EH (cell line): ENCODE data around the gene TTC28.
"Not testable (repeated sequence)": the region's sequence is repeated elsewhere in the genome, so short reads cannot be mapped to it uniquely, and the experiment has no call there.

ENCODE experiments used
- DNase-seq: peaks from one replicate; pipeline ENCODE4 v3.0.0-alpha.2; 2015; ENCODE audit warnings: low read depth

The TTC28 gene

DNA sequence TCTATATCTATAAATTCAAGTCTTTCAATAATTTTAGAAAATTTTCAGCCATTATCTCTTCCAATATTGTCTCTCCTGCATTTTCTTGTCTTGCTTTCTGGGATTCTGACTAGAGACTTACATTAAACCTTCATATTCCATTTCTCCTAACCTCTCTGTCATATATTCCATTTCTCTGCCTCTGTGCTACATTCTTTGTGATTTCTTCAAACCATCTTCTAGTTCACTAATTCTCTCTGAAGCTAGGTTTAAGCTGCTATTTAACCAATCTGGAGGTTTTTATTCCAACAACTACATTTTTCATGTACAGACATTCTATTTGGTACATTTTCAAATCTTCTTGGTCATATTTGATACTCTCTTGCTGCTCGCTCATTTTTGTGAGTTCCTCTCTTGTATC, 122.5 kb downstream of the TTC28 start:
- DNase-seq, result no peak

- not testable (repeated sequence) for DNase-seq
Measured at GRCh38 chr22:28553108-28553866, 126.4 kb downstream of the TTC28 start.

- peak; percentile 1 for DNase-seq
Measured at GRCh38 chr22:28548406-28548805, 131.2 kb downstream of the TTC28 start.

- DNase-seq, result peak; percentile 93
Measured at GRCh38 chr22:28547132-28547842, 132.4 kb downstream of the TTC28 start.

DNA sequence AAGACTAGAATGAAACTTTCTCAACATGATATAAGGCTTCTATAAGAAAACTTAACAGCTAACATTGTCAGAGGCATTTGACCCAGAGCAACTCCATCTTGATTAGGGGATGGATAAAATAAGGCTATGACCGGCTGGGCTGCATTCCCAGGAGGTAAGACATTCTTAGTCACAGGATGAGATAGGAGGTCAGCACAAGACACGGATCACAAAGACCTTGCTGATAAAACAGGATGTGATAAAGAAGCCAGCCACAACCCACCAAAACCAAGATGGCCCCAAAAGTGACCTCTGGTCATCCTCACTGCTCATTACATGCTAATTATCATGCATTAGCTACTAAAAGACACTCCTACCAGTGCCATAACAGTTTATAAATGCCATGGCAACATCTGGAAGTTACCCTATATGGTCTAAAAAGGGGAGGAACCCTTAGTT, 135.2 kb downstream of the TTC28 start:
- DNase-seq, result peak; percentile 35

DNA sequence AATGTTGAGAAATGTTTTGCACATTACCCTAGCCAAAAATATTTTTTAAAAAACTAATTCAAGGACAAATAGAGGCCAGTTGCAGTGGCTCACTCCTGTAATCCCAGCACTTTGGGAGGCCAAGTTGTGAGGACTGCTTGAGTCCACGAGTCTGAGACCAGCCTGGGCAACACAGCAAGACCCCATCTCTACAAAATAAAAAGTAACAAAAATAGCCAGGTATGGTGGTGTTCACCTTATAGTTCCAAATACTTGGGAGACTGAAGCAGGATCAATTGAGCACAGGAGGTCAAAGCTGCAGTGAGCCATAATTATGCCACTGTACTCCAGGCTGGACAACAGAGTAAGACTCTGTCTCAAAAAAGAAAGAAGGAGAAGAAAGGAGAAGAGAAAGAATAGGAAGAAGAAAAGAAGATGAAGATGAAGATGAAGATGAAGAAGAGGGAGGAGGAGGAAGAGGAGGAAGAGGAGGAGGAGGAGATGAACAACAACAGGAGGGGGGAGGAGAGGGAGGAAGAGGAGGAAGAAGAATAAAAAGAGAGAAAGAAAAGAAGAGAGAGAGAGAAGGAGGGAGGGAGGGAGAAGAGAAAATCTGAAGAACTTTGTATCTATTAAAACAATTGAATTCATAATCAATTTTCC, 136.5 kb downstream of the TTC28 start:
- DNase-seq, result no peak

DNA sequence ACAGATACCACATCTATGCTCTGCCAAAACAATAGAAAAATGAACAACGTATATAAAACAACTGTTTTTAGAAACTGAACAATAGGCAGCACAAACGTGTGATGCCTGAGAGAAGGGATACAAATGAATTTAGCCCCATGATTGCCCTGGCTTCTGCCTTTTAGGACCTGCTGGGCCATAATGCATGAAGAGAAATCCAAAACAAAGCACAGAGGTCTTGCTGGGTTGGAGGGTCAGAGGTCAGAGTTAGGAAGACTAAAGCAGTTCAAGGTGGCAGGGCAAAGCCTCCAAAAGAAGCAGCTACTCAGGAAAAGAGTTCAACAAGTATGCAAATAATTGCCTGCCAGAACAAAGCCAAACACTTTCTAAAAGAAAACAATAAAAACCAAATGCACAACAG, 138.5 kb downstream of the TTC28 start:
- no peak for DNase-seq

GRCh38 chr22:28538922-28539321, 140.7 kb downstream of the TTC28 start:
- no peak for DNase-seq

GRCh38 chr22:28530565-28530964, 149.1 kb downstream of the TTC28 start:
- DNase-seq, result not testable (repeated sequence)

- not testable (repeated sequence) for DNase-seq
Measured at GRCh38 chr22:28529144-28529543, 150.5 kb downstream of the TTC28 start.

DNA sequence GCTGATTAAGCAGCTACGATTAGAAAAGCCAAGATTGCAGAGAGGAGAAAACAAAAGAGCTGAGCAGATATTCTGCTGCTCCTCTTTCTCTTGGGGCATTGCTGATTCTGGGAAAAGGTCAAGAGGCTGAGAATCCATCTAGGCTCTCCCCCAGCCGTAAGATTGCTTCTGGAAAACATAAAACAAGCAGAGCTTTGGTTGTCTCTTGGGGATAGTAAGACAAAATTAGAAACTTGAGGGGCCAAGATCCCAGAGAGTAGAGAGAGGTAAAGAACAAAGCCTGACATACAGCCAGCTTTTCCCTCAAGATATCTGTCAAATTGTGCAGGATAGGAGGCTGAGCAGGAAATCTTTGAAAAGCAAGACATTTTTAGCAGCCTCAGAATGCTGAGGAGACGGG, 158.2 kb downstream of the TTC28 start:
- DNase-seq, result no peak

DNA sequence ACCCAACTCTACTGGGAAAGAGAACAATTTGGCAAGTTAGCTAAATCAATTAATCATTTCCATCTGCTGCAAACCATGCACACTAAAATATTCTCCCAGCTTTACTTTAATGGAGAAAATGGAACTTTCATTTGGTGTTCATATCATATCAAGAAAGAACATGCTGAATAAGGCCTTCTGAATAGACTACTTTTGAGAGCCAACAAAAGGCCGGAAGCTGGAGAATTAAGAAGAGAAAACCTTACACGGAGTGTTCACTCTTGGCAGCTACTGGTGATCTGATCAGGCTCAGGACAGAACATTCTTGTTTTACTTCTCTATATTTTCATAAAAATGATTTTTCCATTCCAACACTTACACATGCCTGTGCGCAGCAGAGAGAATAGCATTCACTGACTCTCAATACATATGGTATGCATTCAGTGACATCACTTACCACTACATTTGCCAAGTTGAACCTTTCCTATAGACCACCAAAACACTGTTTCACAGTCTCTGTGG, 165.3 kb downstream of the TTC28 start:
- no peak for DNase-seq

- DNase-seq, result not testable (repeated sequence)
Measured at GRCh38 chr22:28512387-28512786, 167.3 kb downstream of the TTC28 start.

DNA sequence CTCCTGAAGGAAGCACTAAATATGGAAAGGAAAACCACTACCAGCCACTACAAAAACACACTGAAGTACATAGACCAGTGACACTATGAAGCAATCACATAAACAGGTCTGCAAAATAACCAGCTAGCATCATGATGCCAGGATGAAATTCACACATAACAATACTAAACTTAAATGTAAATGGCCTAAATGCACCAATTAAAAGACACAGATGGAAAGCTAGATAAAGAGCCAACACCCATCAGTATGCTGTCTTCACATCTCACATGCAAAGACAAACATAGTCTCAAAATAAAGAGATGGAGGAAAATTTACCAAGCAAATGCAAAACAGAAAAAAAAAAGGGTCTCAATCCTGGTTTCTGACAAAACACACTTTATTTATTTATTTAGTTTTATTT, 171.7 kb downstream of the TTC28 start:
- no peak for DNase-seq

DNA sequence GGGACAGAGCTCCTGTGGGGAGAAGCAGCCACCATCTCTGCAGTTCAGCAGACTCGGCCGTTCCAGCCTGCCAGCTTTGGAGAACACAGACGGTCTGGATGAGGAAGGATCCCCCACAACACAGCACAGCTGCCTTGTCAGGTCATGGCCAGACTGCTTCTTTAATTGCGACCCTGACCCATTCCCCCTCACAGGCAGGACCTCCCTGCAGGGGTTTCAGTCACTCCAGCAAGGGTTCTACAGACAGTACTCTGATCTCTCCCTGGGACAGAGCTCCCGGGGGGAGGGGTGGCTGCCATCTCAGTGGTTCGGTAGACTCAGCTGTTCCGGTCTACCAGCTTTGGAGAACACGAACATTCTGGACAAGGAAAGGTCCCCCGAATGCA, 173.5 kb downstream of the TTC28 start:
- no peak for DNase-seq

GRCh38 chr22:28505416-28506149, 174.1 kb downstream of the TTC28 start:
- DNase-seq, result no peak

DNA sequence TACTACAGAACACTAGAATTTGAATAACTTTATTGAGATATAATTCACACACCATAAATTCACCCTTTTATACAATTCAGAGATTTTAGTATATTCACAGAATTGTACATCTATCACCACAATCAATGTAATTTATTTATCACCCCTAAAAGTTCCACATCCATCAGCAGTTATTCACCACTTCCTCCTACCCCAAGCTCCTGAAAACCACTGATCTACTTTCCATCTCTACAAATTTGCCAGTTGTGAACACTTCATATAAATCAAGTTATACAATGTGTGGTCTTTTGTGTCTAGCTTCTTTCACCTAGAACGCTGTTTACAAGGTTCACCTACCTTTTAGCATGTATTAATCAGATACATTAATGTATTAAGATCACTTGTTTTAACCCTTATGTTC, 179.6 kb downstream of the TTC28 start:
- no peak for DNase-seq

- DNase-seq, result no peak
Measured at GRCh38 chr22:28498044-28498443, 181.6 kb downstream of the TTC28 start.

- DNase-seq, result peak; percentile 13
Measured at GRCh38 chr22:28497188-28497587, 182.5 kb downstream of the TTC28 start.

DNA sequence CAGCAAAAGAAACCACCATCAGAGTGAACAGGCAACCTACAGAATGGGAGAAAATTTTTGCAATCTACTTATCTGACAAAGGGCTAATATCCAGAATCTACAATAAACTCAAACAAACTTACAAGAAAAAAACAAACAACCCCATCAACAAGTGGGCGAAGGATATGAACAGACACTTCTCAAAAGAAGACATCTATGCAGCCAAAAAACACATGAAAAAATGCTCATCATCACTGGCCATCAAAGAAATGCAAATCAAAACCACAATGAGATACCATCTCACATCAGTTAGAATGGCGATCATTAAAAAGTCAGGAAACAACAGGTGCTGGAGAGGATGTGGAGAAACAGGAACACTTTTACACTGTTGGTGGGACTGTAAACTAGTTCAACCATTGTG, 188.4 kb downstream of the TTC28 start:
- not testable (repeated sequence) for DNase-seq

DNA sequence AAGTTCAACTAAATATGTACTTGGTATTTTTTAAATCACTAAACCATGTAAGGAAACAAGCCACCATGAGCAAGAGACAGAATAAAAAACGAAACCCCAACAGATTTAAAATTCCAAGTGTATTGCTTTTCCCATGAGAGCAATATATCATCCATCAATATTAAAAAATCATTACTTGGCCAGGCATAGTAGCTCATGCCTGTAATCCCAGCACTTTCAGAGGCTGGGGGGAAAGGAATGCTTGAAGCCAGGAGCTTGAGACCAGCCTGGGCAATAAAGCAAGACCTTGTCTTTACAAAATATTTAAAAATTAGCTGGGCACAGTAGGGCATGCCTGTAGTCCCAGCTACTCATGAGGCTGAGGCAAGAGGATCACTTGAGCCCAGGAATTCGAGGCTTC, 190.8 kb downstream of the TTC28 start:
- no peak for DNase-seq

- DNase-seq, result no peak
Measured at GRCh38 chr22:28484662-28485061, 195.0 kb downstream of the TTC28 start.
